BJ (cell line): ENCODE measurements around the gene DKK1. TPM values are rescaled to one million over a fixed set of nuclear protein-coding genes. Genes with fewer than 3 reads are reported as not detected.

Source experiments
- CTCF ChIA-PET: fragments of 350-600 bp; formaldehyde crosslinking; extraction: SDS; loops from one replicate; lab custom pipeline; 2021; ENCODE audit warnings: antibody characterized with exemption, inconsistent platforms; lab: Yijun Ruan, JAX
- POLR2A ChIA-PET: fragments of 300-600 bp; sonication (Branson Sonifier 250); formaldehyde crosslinking; extraction: SDS; loops from one replicate; lab custom pipeline; 2021; ENCODE audit warnings: antibody characterized with exemption; lab: Charles Lee
- DNase-seq: peaks from one replicate; pipeline ENCODE4 v3.0.0-alpha.2; 2011; ENCODE audit warnings: low read depth
- H3K27me3 ChIP-seq: 2 replicates; pipeline ENCODE4 v1.6.0; 2011; ENCODE audit warnings: low read length; ENCODE audit not compliant: control insufficient read depth, insufficient read depth
- H3K36me3 ChIP-seq: 2 replicates; pipeline ENCODE4 v1.5.1; 2011; ENCODE audit warnings: low read length; ENCODE audit not compliant: control insufficient read depth, insufficient read depth
- H3K4me3 ChIP-seq: 2 replicates; pipeline ENCODE4 v1.5.1; 2011; ENCODE audit warnings: low read depth, mild to moderate bottlenecking, control low read depth, low read length
- CTCF ChIP-seq: IDR thresholded peaks from 2 replicates; pipeline ENCODE4 v1.5.1; 2011; ENCODE audit warnings: low read depth, mild to moderate bottlenecking, control low read depth, inconsistent platforms, low read length, moderate library complexity; ENCODE audit not compliant: insufficient read depth
- polyA plus RNA-seq: library from polyadenylated mRNA; depleted of rRNA; stranded (reverse); fragments of >200 nt; gene quantifications from 2 replicates; pipeline ENCODE4 v1.2.3, GENCODE V29; 2011

DKK1 gene
- polyA plus RNA-seq, 1 experiment: 575 TPM

GRCh38 chr10:52316001-52316400 lies 1.9 kb downstream of the DKK1 start:
- Histone ChIP-seq H3K27me3 (no peaks in the 10 kb centered on the region), H3K4me3 (peak overlapping the region; percentile 97), H3K36me3 (peaks cover 6% of the 10 kb centered on the region)
- DNase-seq: no peak
- ChIA-PET POLR2A (interaction anchor here (2.6 kb wide), 1 partner anchor 172 kb away, joined by 20 read pairs; no protein-coding TSS in a partner anchor), CTCF (interaction anchor here (0.6 to 4.5 kb wide), 3 partner anchors 172 to 198 kb away, joined by 3 to 76 read pairs (median 10); no protein-coding TSS in a partner anchor)
- no peak for TF ChIP-seq CTCF

GRCh38 chr10:52316500-52316899 lies 2.4 kb downstream of the DKK1 start:
- Histone ChIP-seq H3K4me3 (peak overlapping the region; percentile 97), H3K36me3 (peaks cover 6% of the 10 kb centered on the region), H3K27me3 (no peaks in the 10 kb centered on the region)
- DNase-seq: no peak
- no peak for TF ChIP-seq CTCF
- CTCF ChIA-PET: interaction anchor here (0.8 to 4.5 kb wide), 4 partner anchors 8 to 250 kb away, joined by 3 to 76 read pairs (median 3); no protein-coding TSS in a partner anchor
- POLR2A ChIA-PET: interaction anchor here (0.8 to 1.0 kb wide), 2 partner anchors 127 to 171 kb away, joined by 3 to 7 read pairs; no protein-coding TSS in a partner anchor

GRCh38 chr10:52318136-52318701 lies 4.1 kb downstream of the DKK1 start:
- TF ChIP-seq CTCF: no peak
- POLR2A ChIA-PET: interaction anchor here (1.0 to 1.3 kb wide), 3 partner anchors 125 to 169 kb away, joined by 4 to 6 read pairs (median 5); no protein-coding TSS in a partner anchor

GRCh38 chr10:52318822-52319464 lies 4.9 kb downstream of the DKK1 start:
- DNase-seq: peak; percentile 94
- no peak for TF ChIP-seq CTCF
- CTCF ChIA-PET: interaction anchor here (2.2 kb wide), 1 partner anchor 170 kb away, joined by 10 read pairs; no protein-coding TSS in a partner anchor
- POLR2A ChIA-PET: interaction anchor here (0.6 to 1.3 kb wide), 7 partner anchors 145 to 461 kb away, joined by 3 to 8 read pairs (median 5); no protein-coding TSS in a partner anchor
- no peaks in the 10 kb centered on the region for H3K27me3 ChIP-seq
- peaks cover 6% of the 10 kb centered on the region for H3K36me3 ChIP-seq
- no peak overlapping the region for H3K4me3 ChIP-seq

More at GRCh38 chr10:52318136-52318701, 4.1 kb downstream of the DKK1 start:
- Histone ChIP-seq H3K27me3 (no peaks in the 10 kb centered on the region), H3K4me3 (peak overlapping the region; percentile 97), H3K36me3 (peaks cover 6% of the 10 kb centered on the region)
- DNase-seq: peak; percentile 29
- CTCF ChIA-PET: interaction anchor here (2.2 kb wide), 1 partner anchor 170 kb away, joined by 10 read pairs; no protein-coding TSS in a partner anchor

- ChIA-PET CTCF (interaction anchor here (1.1 to 2.2 kb wide), 2 partner anchors 12 to 169 kb away, joined by 6 to 10 read pairs; no protein-coding TSS in a partner anchor), POLR2A (interaction anchor here (0.8 to 1.3 kb wide), 4 partner anchors 144 to 324 kb away, joined by 3 to 7 read pairs (median 4); no protein-coding TSS in a partner anchor)
- Histone ChIP-seq H3K4me3 (no peak overlapping the region), H3K27me3 (no peaks in the 10 kb centered on the region), H3K36me3 (peaks cover 4% of the 10 kb centered on the region)
- no peak for DNase-seq
- no peak for TF ChIP-seq CTCF
These were observed 5.8 kb downstream of the DKK1 start for GRCh38 chr10:52319926-52320325.
